VCaP (cell line): ENCODE results near the gene TUBAL3.

ENCODE experiments used
- H3K27ac ChIP-seq: fragments of 450-650 bp; 2 replicates; pipeline ENCODE4 v1.5.1; 2017
- TF ChIP-seq, protein P1 (sequence below): fragments of 450-650 bp; conservative IDR thresholded peaks from 2 replicates; pipeline ENCODE4 v1.5.1; 2017; ENCODE audit warnings: mild to moderate bottlenecking, moderate library complexity

TUBAL3 gene

GRCh38 chr10:5404208-5405041 is at the start of gene TUBAL3:
Gene TUBAL3 (minus strand): TSS chr10:5404828. CDS start chr10:5404792, 36 bp downstream.
- TF ChIP-seq, protein P1, sequence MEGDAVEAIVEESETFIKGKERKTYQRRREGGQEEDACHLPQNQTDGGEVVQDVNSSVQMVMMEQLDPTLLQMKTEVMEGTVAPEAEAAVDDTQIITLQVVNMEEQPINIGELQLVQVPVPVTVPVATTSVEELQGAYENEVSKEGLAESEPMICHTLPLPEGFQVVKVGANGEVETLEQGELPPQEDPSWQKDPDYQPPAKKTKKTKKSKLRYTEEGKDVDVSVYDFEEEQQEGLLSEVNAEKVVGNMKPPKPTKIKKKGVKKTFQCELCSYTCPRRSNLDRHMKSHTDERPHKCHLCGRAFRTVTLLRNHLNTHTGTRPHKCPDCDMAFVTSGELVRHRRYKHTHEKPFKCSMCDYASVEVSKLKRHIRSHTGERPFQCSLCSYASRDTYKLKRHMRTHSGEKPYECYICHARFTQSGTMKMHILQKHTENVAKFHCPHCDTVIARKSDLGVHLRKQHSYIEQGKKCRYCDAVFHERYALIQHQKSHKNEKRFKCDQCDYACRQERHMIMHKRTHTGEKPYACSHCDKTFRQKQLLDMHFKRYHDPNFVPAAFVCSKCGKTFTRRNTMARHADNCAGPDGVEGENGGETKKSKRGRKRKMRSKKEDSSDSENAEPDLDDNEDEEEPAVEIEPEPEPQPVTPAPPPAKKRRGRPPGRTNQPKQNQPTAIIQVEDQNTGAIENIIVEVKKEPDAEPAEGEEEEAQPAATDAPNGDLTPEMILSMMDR = no peak
- H3K27ac ChIP-seq = no peak within 1 kb of the TSS

GRCh38 chr10:5453749-5454489 is 49.3 kb upstream of the TUBAL3 start:
- TF ChIP-seq, protein P1 = no peak
- H3K27ac ChIP-seq = peak overlapping the region; percentile 86

GRCh38 chr10:5450605-5451384 is 46.2 kb upstream of the TUBAL3 start:
- H3K27ac ChIP-seq = peak overlapping the region; percentile 86
- TF ChIP-seq, protein P1 = no peak

DNA sequence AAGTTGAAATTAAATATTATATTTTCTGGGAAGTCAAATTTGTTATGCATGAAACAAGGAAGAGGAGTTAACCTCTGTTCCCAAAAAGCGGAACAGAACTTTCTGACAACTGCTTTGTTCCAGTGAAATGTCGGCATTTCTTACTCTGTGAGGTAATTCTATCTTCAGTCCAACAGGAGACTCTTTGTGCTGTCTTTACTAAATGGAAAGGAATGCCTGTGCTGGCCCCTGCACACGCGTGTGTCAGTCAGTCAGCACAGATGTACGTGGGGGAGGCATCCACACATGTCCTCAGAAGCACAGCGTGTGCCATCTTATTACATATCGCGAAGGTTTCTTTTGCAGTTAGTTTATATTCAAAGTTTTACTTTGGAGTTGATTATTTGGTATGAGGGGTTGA is 45.2 kb upstream of the TUBAL3 start:
- TF ChIP-seq, protein P1 = 0 out of 2 replicates have a peak, but pooled peaks have one; percentile 19
- peak overlapping the region; percentile 86 for H3K27ac ChIP-seq

GRCh38 chr10:5449227-5449626 is 44.6 kb upstream of the TUBAL3 start:
- peak overlapping the region; percentile 86 for H3K27ac ChIP-seq
- TF ChIP-seq, protein P1 = no peak

GRCh38 chr10:5448333-5449001 is 43.8 kb upstream of the TUBAL3 start:
- TF ChIP-seq, protein P1 = no peak
- H3K27ac ChIP-seq = peak overlapping the region; percentile 86
